Endodermal cell (in vitro differentiated cells): Measurements from ENCODE around the gene ELOF1. TPM values are rescaled to one million over a fixed set of nuclear protein-coding genes. Genes with fewer than 3 reads are reported as not detected.

ENCODE experiments used
- DNase-seq: peaks from one replicate; pipeline ENCODE4 v3.0.0-alpha.2; 2017
- H3K27ac ChIP-seq: 2 replicates; pipeline ENCODE4 v1.5.1; 2013; ENCODE audit warnings: mild to moderate bottlenecking, low read depth, low read length, moderate library complexity
- H3K27me3 ChIP-seq: 2 replicates; pipeline ENCODE4 v1.6.1; 2013; ENCODE audit warnings: mild to moderate bottlenecking, low read length, moderate library complexity; ENCODE audit not compliant: insufficient read depth, control insufficient read depth, poor library complexity, severe bottlenecking
- H3K36me3 ChIP-seq: 2 replicates; pipeline ENCODE4 v1.7.0; 2013; ENCODE audit warnings: mild to moderate bottlenecking, low read length, moderate library complexity; ENCODE audit not compliant: control insufficient read depth, insufficient read depth
- H3K4me1 ChIP-seq: one replicate; pipeline ENCODE4 v1.7.0; 2013; ENCODE audit warnings: low read length; ENCODE audit not compliant: control insufficient read depth, insufficient read depth
- H3K4me3 ChIP-seq: 2 replicates; pipeline ENCODE4 v1.5.1; 2013; ENCODE audit warnings: mild to moderate bottlenecking, low read length, moderate library complexity
- H3K9ac ChIP-seq: 2 replicates; pipeline ENCODE4 v1.6.1; 2013; ENCODE audit warnings: mild to moderate bottlenecking, low read length, moderate library complexity; ENCODE audit not compliant: poor library complexity, severe bottlenecking; ENCODE audit errors: extremely low read depth
- H3K9me3 ChIP-seq: 2 replicates; pipeline ENCODE4 v1.6.1; 2013; ENCODE audit warnings: mild to moderate bottlenecking, low read length, moderate library complexity; ENCODE audit not compliant: control insufficient read depth
- H3K27ac Mint-ChIP-seq: 2 replicates; pipeline ENCODE4 v1.8.0; 2020; ENCODE audit warnings: mixed read lengths
- H3K27me3 Mint-ChIP-seq: 2 replicates; pipeline ENCODE4 v1.8.0; 2021; ENCODE audit warnings: mild to moderate bottlenecking, mixed read lengths; ENCODE audit not compliant: insufficient read depth
- H3K36me3 Mint-ChIP-seq: 2 replicates; pipeline ENCODE4 v1.8.0; 2020; ENCODE audit warnings: low read depth, mixed read lengths
- H3K4me1 Mint-ChIP-seq: 2 replicates; pipeline ENCODE4 v1.8.0; 2020; ENCODE audit warnings: mixed read lengths
- H3K4me3 Mint-ChIP-seq: 2 replicates; pipeline ENCODE4 v1.8.0; 2020; ENCODE audit warnings: mild to moderate bottlenecking, moderate library complexity, mixed read lengths
- H3K9me3 Mint-ChIP-seq: 2 replicates; pipeline ENCODE4 v1.8.0; 2020; ENCODE audit warnings: mild to moderate bottlenecking, mixed read lengths
- WGBS, 2 experiments: methylation state at CpG; one replicate each; pipeline versions ENCODE4 v1.1.5 to v1.1.7; 2013; ENCODE audit warnings: missing lambda C conversion rate in 2 of 2, mixed read lengths in 1 of 2; ENCODE audit not compliant: insufficient coverage in 1 of 2, insufficient read length in 1 of 2; 5-methylcytosine and 5-hydroxymethylcytosine counted together
- total RNA-seq, 2 donors: library from RNA; stranded (reverse); fragmentation: NEBNext Ultra II Directional in 1 of 2; extraction: Animal tissue kit (Norgen Biotek cat#: 25700) in 1 of 2; gene quantifications; 2 replicates in 1 of 2; 3 replicates in 1 of 2; pipeline ENCODE4 v1.2.1, GENCODE V29; 2021
- TF ChIP-seq, protein P1 (sequence below): fragments of 200-600 bp; sonication (generic); conservative IDR thresholded peaks from 2 replicates; pipeline ENCODE4 v1.5.0; 2021; ENCODE audit warnings: antibody characterized with exemption, mild to moderate bottlenecking

The ELOF1 gene
- total RNA-seq, 2 donors from 2014 or later, result 62.6 to 68.7 TPM

DNA sequence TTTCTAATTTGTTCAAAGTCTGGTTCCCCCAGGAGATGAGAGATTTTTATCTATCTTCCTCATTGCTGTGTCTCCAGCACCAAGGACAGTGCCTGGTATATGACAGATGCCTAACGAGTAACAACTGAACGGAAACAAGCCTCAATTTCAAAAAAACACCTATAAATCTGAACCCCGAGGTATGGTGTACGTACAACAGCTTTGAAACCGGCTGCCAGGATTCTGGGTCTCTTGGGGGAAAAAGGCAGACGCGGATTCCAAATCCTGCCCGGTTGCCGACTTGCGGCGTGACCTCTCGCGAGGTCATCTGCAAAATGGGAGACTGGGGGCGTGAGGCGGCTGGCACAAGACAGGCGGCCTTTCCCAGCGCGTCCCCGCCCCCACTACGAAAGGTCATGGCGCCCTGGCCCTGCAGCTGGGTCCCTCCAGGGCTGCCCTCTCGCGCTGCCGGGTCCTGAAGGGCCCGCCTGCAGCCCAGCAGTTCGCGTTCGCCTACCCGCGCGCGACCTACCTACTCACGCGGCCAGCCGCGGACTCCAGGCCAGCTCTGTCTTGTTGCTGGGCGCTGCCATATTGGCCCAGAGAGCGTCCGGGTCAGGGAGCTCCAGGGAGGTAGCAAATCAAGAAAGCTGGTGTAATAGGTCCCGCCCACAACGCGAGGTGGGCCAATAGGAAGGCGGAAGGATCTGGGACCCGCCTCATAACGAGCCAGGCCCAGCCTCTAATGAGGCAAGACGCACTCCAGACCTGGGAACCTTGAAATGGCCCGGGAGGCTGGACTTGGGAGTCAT is 30.3 kb downstream of the ELOF1 start, which contains the start of gene ECSIT:
Gene ECSIT, minus strand, starts transcription at position 584 of the 791 bp plus-strand sequence. CDS start 9,964 bp downstream, outside the sequence.
- H3K27me3 Mint-ChIP-seq, result peaks cover 11% of the 10 kb centered on the region
- DNase-seq, result peak; percentile 99
- Histone ChIP-seq H3K9me3 (no peaks in the 10 kb centered on the region), H3K27ac (peak within 1 kb of the TSS; percentile 89), H3K36me3 (no peaks in the 10 kb centered on the region), H3K4me3 (peak within 1 kb of the TSS; percentile 90), H3K4me1 (no peaks in the 10 kb centered on the region), H3K27me3 (no peaks in the 10 kb centered on the region), H3K9ac (peak within 1 kb of the TSS; percentile 69)
- H3K36me3 Mint-ChIP-seq, result no peaks in the 10 kb centered on the region
- no peaks in the 10 kb centered on the region for H3K9me3 Mint-ChIP-seq
- H3K27ac Mint-ChIP-seq, result peak within 1 kb of the TSS; percentile 95
- TF ChIP-seq, protein P1, sequence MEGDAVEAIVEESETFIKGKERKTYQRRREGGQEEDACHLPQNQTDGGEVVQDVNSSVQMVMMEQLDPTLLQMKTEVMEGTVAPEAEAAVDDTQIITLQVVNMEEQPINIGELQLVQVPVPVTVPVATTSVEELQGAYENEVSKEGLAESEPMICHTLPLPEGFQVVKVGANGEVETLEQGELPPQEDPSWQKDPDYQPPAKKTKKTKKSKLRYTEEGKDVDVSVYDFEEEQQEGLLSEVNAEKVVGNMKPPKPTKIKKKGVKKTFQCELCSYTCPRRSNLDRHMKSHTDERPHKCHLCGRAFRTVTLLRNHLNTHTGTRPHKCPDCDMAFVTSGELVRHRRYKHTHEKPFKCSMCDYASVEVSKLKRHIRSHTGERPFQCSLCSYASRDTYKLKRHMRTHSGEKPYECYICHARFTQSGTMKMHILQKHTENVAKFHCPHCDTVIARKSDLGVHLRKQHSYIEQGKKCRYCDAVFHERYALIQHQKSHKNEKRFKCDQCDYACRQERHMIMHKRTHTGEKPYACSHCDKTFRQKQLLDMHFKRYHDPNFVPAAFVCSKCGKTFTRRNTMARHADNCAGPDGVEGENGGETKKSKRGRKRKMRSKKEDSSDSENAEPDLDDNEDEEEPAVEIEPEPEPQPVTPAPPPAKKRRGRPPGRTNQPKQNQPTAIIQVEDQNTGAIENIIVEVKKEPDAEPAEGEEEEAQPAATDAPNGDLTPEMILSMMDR, result no peak
- WGBS, 2 experiments, result 0 to 1% methylated on average over 27 to 47 of the region's 47 CpGs
- H3K4me1 Mint-ChIP-seq, result peaks cover 6% of the 10 kb centered on the region
- peak within 1 kb of the TSS; percentile 89 for H3K4me3 Mint-ChIP-seq

DNA sequence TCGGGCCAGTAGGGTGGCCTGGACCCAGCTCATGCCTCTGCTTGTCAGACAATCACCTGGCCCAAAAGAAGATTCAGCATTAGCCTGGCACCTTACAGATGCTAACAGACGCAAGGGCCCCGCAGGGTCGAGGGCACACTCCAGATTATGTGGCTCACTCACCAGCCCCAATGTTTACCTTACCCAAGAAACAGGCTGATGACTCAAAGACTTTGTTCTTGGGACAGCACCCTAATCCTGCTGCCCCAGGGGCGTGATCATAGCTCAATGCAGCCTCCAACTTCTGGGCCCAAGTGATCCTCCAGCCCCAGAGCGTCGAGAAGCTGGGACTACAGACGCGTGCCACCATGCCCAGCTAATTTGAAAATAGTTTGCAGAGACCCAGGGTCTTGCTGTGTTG is 39.9 kb downstream of the ELOF1 start:
- no peaks in the 10 kb centered on the region for H3K4me1 Mint-ChIP-seq
- no peaks in the 10 kb centered on the region for H3K27me3 Mint-ChIP-seq
- H3K27ac Mint-ChIP-seq, result no peak overlapping the region
- Histone ChIP-seq H3K9ac (no peak overlapping the region), H3K4me3 (no peak overlapping the region), H3K27ac (no peak overlapping the region), H3K9me3 (no peaks in the 10 kb centered on the region), H3K36me3 (peaks cover 9% of the 10 kb centered on the region), H3K27me3 (no peaks in the 10 kb centered on the region), H3K4me1 (no peaks in the 10 kb centered on the region)
- no peak for DNase-seq
- WGBS, 2 experiments, result 87 to 94% methylated on average over 9 of the region's 9 CpGs
- no peaks in the 10 kb centered on the region for H3K9me3 Mint-ChIP-seq
- peaks cover 17% of the 10 kb centered on the region for H3K36me3 Mint-ChIP-seq
- no peak overlapping the region for H3K4me3 Mint-ChIP-seq
- TF ChIP-seq, protein P1, result no peak

DNA sequence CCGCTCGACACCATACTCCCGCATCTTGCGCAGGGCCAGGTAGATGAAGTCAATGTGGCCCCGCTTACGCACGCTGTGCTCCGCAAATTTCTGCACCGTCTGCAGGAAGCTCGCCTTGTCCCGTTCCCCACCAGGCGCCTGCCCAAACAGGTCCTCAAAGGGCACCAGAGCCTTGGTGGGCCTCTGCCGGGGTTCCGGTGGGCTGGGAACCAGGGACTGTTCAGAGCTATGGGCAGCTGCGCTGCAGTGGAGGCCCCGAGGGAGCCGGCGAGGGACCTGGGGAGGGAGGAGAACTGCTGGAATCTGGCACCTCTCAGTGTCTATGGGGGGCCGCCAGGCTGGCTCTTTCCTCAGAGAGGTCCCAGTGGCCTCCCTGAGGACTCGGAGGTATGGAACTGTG is 45.1 kb downstream of the ELOF1 start:
- TF ChIP-seq, protein P1, result no peak
- Mint-ChIP-seq H3K36me3 (peaks cover 29% of the 10 kb centered on the region), H3K27me3 (no peaks in the 10 kb centered on the region), H3K4me3 (no peak overlapping the region), H3K9me3 (no peaks in the 10 kb centered on the region), H3K27ac (no peak overlapping the region), H3K4me1 (no peaks in the 10 kb centered on the region)
- no peak overlapping the region for H3K4me3 ChIP-seq
- no peaks in the 10 kb centered on the region for H3K9me3 ChIP-seq
- no peak overlapping the region for H3K27ac ChIP-seq
- H3K9ac ChIP-seq, result no peak overlapping the region
- peaks cover 28% of the 10 kb centered on the region for H3K36me3 ChIP-seq
- WGBS, 2 experiments, result 94 to 97% methylated on average over 15 to 20 of the region's 20 CpGs
- H3K4me1 ChIP-seq, result no peaks in the 10 kb centered on the region
- DNase-seq, result peak; percentile 53
- H3K27me3 ChIP-seq, result no peaks in the 10 kb centered on the region
